Parietal lobe (tissue), 2 donors: Measurements from ENCODE around the gene HHIP. TPM values are rescaled to one million over a fixed set of nuclear protein-coding genes. Genes with fewer than 3 reads are reported as not detected.

Experiments
- small RNA-seq: library from RNA; depleted of rRNA; stranded (forward); fragments of <200 nt; gene quantifications from one replicate; pipeline ENCODE3, GENCODE V24; 2014; ENCODE audit warnings: low replicate concordance
- total RNA-seq: library from RNA; depleted of rRNA; stranded (reverse); fragments of >200 nt; gene quantifications from one replicate; pipeline ENCODE4 v1.2.3, GENCODE V29; 2014

HHIP gene, protein sequence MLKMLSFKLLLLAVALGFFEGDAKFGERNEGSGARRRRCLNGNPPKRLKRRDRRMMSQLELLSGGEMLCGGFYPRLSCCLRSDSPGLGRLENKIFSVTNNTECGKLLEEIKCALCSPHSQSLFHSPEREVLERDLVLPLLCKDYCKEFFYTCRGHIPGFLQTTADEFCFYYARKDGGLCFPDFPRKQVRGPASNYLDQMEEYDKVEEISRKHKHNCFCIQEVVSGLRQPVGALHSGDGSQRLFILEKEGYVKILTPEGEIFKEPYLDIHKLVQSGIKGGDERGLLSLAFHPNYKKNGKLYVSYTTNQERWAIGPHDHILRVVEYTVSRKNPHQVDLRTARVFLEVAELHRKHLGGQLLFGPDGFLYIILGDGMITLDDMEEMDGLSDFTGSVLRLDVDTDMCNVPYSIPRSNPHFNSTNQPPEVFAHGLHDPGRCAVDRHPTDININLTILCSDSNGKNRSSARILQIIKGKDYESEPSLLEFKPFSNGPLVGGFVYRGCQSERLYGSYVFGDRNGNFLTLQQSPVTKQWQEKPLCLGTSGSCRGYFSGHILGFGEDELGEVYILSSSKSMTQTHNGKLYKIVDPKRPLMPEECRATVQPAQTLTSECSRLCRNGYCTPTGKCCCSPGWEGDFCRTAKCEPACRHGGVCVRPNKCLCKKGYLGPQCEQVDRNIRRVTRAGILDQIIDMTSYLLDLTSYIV
- total RNA-seq = 2.5 TPM

DNA sequence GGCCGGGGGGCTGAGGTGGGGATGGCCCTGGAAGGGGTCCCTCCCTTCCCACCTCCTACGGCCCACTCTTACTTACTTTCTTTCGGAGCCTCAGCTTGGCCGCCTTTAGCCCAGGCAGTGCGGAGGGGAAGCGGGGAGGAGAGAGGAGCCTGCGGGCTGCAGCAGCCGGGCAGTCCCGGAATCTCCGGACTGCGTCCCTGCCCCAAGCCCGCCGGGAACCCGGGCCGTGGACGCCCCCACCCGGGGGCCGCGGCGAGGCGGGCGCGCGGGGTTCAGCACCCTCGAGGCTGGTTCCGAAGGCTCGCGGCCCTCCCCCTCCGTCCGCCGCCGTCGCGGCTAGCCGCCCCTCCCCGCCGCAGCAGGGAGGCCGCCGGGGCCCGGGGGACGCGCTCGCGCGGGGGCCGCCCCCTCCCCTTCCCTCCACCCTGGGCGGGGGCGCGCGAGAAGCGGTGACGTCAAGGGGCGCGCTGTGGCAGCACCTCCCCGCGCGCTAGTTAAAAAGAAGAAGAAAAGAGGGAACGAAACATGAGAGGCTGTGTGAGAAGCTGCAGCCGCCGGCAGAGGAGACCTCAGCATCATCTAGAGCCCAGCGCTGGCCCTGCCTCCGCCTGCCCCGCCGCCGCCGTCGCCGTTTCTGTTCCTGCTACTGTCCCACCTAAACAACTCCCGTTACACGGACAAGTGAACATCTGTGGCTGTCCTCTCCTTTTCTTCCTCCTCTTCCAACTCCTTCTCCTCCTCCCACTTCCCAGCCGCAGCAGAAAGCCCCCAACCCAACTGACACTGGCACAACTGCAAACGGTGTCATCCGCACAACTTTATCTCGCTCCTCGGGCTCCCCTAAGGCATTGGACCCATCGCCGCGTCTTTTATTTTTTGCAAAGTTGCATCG is at the start of gene HHIP:
Gene HHIP (plus strand): TSS at position 526 of the 892 bp plus-strand sequence. CDS start 520 bp downstream, outside the sequence.

Small RNAs within 50 kb of the gene (small RNA-seq; reads per million reads assigned to genes)
- not detected for gene RF02271
